Measurements from ENCODE around the gene MRPL46.
A peak's percentile ranks its signal among the peaks of the same experiment; 100 is the strongest.
"Not testable (repeated sequence)": the region's sequence is repeated elsewhere in the genome, so short reads cannot be mapped to it uniquely, and the experiment has no call there.

The MRPL46 gene

GRCh38 chr15:88479169-88479568 lies 12.0 kb upstream of the MRPL46 start:
- DNase-seq (ENCODE audit: low read depth in 2 of 2) = no peak

GRCh38 chr15:88477904-88478303 lies 10.7 kb upstream of the MRPL46 start:
- DNase-seq (ENCODE audit: low read depth in 2 of 2) = no peak

- DNase-seq (ENCODE audit: low read depth in 2 of 2) = no peak
Observed at GRCh38 chr15:88477126-88477525, 9.9 kb upstream of the MRPL46 start.

GRCh38 chr15:88476635-88477060 lies 9.5 kb upstream of the MRPL46 start:
- DNase-seq (ENCODE audit: low read depth in 2 of 2) = no peak

GRCh38 chr15:88473661-88474293 lies 6.6 kb upstream of the MRPL46 start:
- DNase-seq (ENCODE audit: low read depth in 2 of 2) = not testable (repeated sequence)

GRCh38 chr15:88472225-88472624 lies 5.0 kb upstream of the MRPL46 start:
- DNase-seq (ENCODE audit: low read depth in 2 of 2) = no peak

- no peak for DNase-seq (ENCODE audit: low read depth in 2 of 2)
Observed at GRCh38 chr15:88470625-88471372, 3.6 kb upstream of the MRPL46 start.

GRCh38 chr15:88469321-88469720 lies 2.1 kb upstream of the MRPL46 start:
- no peak for DNase-seq (ENCODE audit: low read depth in 2 of 2)

GRCh38 chr15:88468721-88469120 lies 1.5 kb upstream of the MRPL46 start:
- DNase-seq (ENCODE audit: low read depth in 2 of 2) = not testable (repeated sequence)

- no peak for DNase-seq (ENCODE audit: low read depth in 2 of 2)
Observed at GRCh38 chr15:88467935-88468528, 844 bp upstream of the MRPL46 start.

GRCh38 chr15:88465633-88466224 lies 1.5 kb downstream of the MRPL46 start:
- DNase-seq (ENCODE audit: low read depth in 2 of 2) = peak; percentile 17 to 27

- no peak for DNase-seq (ENCODE audit: low read depth in 2 of 2)
Observed at GRCh38 chr15:88463870-88464532, 3.2 kb downstream of the MRPL46 start.

- no peak for DNase-seq (ENCODE audit: low read depth in 2 of 2)
Observed at GRCh38 chr15:88456733-88457132, 10.5 kb downstream of the MRPL46 start.

- DNase-seq (ENCODE audit: low read depth in 2 of 2) = peak in 1 of 2 donors; percentile 39
Observed at GRCh38 chr15:88454867-88455810, 12.0 kb downstream of the MRPL46 start.

GRCh38 chr15:88454236-88454635 lies 13.0 kb downstream of the MRPL46 start:
- no peak for DNase-seq (ENCODE audit: low read depth in 2 of 2)

- DNase-seq (ENCODE audit: low read depth in 2 of 2) = no peak
Observed at GRCh38 chr15:88453651-88454050, 13.5 kb downstream of the MRPL46 start.

GRCh38 chr15:88450125-88450798 lies 16.9 kb downstream of the MRPL46 start:
- peak; percentile 71 to 73 for DNase-seq (ENCODE audit: low read depth in 2 of 2)

GRCh38 chr15:88449581-88449980 lies 17.6 kb downstream of the MRPL46 start:
- no peak for DNase-seq (ENCODE audit: low read depth in 2 of 2)

GRCh38 chr15:88448991-88449461 lies 18.2 kb downstream of the MRPL46 start:
- no peak for DNase-seq (ENCODE audit: low read depth in 2 of 2)

GRCh38 chr15:88447741-88448140 lies 19.4 kb downstream of the MRPL46 start:
- no peak for DNase-seq (ENCODE audit: low read depth in 2 of 2)

Measured in stimulated activated CD4-positive, alpha-beta T cell treated with anti-CD3 and anti-CD28 coated beads, Interleukin-15, amount 100 ng/mL, for 48 hours (primary cell).